ENCODE data around the gene LDB2. TPM values are rescaled to one million over a fixed set of nuclear protein-coding genes. Genes with fewer than 3 reads are reported as not detected.

The LDB2 gene
- total and polyA plus RNA-seq, 2 experiments from 2014 or later, result 48.6 to 80.1 TPM

- TF ChIP-seq, protein P1, sequence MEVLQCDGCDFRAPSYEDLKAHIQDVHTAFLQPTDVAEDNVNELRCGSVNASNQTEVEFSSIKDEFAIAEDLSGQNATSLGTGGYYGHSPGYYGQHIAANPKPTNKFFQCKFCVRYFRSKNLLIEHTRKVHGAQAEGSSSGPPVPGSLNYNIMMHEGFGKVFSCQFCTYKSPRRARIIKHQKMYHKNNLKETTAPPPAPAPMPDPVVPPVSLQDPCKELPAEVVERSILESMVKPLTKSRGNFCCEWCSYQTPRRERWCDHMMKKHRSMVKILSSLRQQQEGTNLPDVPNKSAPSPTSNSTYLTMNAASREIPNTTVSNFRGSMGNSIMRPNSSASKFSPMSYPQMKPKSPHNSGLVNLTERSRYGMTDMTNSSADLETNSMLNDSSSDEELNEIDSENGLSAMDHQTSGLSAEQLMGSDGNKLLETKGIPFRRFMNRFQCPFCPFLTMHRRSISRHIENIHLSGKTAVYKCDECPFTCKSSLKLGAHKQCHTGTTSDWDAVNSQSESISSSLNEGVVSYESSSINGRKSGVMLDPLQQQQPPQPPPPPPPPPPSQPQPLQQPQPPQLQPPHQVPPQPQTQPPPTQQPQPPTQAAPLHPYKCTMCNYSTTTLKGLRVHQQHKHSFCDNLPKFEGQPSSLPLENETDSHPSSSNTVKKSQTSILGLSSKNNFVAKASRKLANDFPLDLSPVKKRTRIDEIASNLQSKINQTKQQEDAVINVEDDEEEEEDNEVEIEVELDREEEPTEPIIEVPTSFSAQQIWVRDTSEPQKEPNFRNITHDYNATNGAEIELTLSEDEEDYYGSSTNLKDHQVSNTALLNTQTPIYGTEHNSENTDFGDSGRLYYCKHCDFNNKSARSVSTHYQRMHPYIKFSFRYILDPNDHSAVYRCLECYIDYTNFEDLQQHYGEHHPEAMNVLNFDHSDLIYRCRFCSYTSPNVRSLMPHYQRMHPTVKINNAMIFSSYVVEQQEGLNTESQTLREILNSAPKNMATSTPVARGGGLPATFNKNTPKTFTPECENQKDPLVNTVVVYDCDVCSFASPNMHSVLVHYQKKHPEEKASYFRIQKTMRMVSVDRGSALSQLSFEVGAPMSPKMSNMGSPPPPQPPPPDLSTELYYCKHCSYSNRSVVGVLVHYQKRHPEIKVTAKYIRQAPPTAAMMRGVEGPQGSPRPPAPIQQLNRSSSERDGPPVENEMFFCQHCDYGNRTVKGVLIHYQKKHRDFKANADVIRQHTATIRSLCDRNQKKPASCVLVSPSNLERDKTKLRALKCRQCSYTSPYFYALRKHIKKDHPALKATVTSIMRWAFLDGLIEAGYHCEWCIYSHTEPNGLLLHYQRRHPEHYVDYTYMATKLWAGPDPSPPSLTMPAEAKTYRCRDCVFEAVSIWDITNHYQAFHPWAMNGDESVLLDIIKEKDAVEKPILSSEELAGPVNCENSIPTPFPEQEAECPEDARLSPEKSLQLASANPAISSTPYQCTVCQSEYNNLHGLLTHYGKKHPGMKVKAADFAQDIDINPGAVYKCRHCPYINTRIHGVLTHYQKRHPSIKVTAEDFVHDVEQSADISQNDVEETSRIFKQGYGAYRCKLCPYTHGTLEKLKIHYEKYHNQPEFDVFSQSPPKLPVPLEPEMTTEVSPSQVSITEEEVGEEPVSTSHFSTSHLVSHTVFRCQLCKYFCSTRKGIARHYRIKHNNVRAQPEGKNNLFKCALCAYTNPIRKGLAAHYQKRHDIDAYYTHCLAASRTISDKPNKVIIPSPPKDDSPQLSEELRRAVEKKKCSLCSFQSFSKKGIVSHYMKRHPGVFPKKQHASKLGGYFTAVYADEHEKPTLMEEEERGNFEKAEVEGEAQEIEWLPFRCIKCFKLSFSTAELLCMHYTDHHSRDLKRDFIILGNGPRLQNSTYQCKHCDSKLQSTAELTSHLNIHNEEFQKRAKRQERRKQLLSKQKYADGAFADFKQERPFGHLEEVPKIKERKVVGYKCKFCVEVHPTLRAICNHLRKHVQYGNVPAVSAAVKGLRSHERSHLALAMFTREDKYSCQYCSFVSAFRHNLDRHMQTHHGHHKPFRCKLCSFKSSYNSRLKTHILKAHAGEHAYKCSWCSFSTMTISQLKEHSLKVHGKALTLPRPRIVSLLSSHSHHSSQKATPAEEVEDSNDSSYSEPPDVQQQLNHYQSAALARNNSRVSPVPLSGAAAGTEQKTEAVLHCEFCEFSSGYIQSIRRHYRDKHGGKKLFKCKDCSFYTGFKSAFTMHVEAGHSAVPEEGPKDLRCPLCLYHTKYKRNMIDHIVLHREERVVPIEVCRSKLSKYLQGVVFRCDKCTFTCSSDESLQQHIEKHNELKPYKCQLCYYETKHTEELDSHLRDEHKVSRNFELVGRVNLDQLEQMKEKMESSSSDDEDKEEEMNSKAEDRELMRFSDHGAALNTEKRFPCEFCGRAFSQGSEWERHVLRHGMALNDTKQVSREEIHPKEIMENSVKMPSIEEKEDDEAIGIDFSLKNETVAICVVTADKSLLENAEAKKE (CRISPR knock-in tag; IDR thresholded peaks at IDR 0.05), result no peak
- TF ChIP-seq, protein P2, sequence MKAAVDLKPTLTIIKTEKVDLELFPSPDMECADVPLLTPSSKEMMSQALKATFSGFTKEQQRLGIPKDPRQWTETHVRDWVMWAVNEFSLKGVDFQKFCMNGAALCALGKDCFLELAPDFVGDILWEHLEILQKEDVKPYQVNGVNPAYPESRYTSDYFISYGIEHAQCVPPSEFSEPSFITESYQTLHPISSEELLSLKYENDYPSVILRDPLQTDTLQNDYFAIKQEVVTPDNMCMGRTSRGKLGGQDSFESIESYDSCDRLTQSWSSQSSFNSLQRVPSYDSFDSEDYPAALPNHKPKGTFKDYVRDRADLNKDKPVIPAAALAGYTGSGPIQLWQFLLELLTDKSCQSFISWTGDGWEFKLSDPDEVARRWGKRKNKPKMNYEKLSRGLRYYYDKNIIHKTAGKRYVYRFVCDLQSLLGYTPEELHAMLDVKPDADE (IDR thresholded peaks at IDR 0.05), result no peak
These were observed 413.7 kb downstream of the LDB2 start (continued) for GRCh38 chr4:16484711-16485110.

DNA sequence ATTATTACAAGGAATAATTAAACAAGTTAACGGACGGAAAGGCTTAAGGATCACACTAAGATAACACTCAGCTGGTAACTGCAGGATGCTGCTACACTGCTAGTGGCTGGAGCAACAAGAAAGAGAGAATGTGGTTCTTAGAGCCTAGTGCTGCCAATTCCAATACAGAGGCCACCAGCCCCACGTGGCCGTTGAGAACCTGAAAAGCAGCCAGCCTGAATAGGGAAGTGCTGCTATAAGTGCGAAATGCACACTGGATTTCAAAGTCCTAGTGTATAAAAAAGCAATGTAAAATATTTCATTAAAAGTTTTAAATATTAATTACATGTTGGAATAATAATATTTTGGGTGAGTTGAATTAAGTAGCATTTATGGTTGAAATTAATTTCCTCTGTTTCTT, 414.9 kb downstream of the LDB2 start:
- H3K27me3 Mint-ChIP-seq (ENCODE audit: insufficient read depth, low read depth, poor library complexity), result peaks cover 2% of the 10 kb centered on the region
- TF ChIP-seq STAT1 (IDR thresholded peaks at IDR 0.05; ENCODE audit: unreplicated experiment) (no peak), EZH2phosphoT487 (IDR thresholded peaks at IDR 0.05; ENCODE audit: unreplicated experiment) (no peak), ZNF114 (CRISPR knock-in tag; IDR thresholded peaks at IDR 0.05) (no peak), EZH2 (IDR thresholded peaks at IDR 0.05; ENCODE audit: low read depth, unreplicated experiment) (no peak), ZNF331 (CRISPR knock-in tag; IDR thresholded peaks at IDR 0.05; ENCODE audit: low read depth) (no peak), NANOG (IDR thresholded peaks at IDR 0.05; ENCODE audit: borderline replicate concordance) (no peak)
- TF ChIP-seq, protein P3, sequence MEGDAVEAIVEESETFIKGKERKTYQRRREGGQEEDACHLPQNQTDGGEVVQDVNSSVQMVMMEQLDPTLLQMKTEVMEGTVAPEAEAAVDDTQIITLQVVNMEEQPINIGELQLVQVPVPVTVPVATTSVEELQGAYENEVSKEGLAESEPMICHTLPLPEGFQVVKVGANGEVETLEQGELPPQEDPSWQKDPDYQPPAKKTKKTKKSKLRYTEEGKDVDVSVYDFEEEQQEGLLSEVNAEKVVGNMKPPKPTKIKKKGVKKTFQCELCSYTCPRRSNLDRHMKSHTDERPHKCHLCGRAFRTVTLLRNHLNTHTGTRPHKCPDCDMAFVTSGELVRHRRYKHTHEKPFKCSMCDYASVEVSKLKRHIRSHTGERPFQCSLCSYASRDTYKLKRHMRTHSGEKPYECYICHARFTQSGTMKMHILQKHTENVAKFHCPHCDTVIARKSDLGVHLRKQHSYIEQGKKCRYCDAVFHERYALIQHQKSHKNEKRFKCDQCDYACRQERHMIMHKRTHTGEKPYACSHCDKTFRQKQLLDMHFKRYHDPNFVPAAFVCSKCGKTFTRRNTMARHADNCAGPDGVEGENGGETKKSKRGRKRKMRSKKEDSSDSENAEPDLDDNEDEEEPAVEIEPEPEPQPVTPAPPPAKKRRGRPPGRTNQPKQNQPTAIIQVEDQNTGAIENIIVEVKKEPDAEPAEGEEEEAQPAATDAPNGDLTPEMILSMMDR (conservative IDR thresholded peaks at IDR 0.05; ENCODE audit: low read depth in 2 of 2), result no peak

More for the DNA sequence above, 414.9 kb downstream of the LDB2 start:
- Histone ChIP-seq H3K4me2 (no peak overlapping the region), H3K79me2 (replicated peaks; ENCODE audit: insufficient read depth) (no peaks in the 10 kb centered on the region), H3K4me3 (no peak overlapping the region), H3K27ac (ENCODE audit: low read depth) (no peak overlapping the region), H3K36me3 (ENCODE audit: insufficient read depth) (no peaks in the 10 kb centered on the region), H4K20me1 (replicated peaks; ENCODE audit: insufficient read depth) (no peaks in the 10 kb centered on the region), H3K9me2 (ENCODE audit: insufficient read depth) (peaks cover 18% of the 10 kb centered on the region; the same call in 1 of the 2 replicates), H3K27me3 (ENCODE audit: insufficient read depth) (no peaks in the 10 kb centered on the region), H2AFZ (no peak overlapping the region), H3K4me1 (ENCODE audit: insufficient read depth) (no peaks in the 10 kb centered on the region), H3F3A (replicated peaks; ENCODE audit: low read depth) (no peaks in the 10 kb centered on the region)
- no peak for DNase-seq (ENCODE audit: low spot score)
- Mint-ChIP-seq H3K4me1 (no peaks in the 10 kb centered on the region), H3K4me3 (no peak overlapping the region), H3K27ac (no peak overlapping the region), H3K36me3 (ENCODE audit: low read depth) (no peaks in the 10 kb centered on the region), H3K9me3 (peaks cover 3% of the 10 kb centered on the region; the same call in 2 of the 3 replicates)
- no peak for ATAC-seq
